ENCODE measurements around the gene RMI2.

RMI2 gene

DNA sequence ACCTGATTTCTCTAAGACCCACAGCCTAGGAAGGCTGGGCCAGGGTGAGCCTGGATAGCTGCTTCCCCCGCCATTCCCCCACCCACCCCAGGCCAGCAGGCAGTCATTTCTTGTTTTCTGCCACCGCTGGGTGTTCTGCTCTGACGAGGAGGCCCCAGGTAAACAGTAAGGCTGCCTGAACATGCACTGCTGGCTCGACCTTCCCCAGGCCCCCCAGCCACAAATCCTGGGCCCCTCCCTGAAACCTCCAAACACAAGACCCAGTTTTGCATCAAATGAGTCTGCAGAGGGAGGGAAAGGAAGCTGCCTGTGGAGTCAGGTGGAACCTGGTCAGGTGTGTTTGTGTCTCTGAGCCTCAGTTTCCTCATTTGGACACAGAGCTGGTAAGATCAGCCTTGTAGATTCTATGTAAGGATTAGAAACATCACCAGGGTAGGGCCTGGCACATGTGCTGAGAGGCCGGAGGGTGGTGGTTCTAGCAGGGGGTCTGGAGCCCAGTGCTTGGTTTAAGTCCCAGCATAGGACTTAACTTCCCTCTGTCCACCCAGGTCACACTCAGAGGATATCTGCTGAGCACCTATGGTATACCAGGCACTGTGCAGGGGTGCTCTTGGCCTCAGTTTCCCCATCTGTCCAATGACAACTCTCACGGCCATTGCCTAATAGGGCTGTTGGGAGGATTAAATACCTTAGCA, 45.2 kb upstream of the RMI2 start:
- TF ChIP-seq, protein P1, sequence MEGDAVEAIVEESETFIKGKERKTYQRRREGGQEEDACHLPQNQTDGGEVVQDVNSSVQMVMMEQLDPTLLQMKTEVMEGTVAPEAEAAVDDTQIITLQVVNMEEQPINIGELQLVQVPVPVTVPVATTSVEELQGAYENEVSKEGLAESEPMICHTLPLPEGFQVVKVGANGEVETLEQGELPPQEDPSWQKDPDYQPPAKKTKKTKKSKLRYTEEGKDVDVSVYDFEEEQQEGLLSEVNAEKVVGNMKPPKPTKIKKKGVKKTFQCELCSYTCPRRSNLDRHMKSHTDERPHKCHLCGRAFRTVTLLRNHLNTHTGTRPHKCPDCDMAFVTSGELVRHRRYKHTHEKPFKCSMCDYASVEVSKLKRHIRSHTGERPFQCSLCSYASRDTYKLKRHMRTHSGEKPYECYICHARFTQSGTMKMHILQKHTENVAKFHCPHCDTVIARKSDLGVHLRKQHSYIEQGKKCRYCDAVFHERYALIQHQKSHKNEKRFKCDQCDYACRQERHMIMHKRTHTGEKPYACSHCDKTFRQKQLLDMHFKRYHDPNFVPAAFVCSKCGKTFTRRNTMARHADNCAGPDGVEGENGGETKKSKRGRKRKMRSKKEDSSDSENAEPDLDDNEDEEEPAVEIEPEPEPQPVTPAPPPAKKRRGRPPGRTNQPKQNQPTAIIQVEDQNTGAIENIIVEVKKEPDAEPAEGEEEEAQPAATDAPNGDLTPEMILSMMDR (IDR thresholded peaks at IDR 0.05; ENCODE audit: low read depth, low read length), result no peak
- no peak for DNase-seq (ENCODE audit: low read depth in 2 of 2)
- H3K4me3 ChIP-seq (replicated peaks in 1 of 2; ENCODE audit: low read depth in 2 of 2, low read length in 2 of 2), result no peak overlapping the region

DNA sequence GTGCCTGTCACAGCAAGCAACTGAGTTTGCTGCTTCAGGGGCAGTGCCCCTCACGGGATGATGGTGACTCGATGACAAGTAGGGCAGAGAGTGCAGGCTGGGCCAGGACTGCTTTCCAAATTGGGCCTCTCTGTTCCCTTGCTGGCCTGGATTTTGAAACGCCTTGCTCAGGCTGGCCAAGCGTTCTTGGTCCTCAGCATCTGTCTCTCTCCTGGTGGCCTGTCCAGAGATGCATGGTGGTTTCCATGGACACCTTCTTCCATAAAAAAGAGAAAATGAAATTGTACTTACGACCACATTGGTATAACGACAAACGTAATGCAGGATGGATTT, 44.7 kb upstream of the RMI2 start:
- no peak for DNase-seq (ENCODE audit: low read depth in 2 of 2)
- H3K4me3 ChIP-seq (replicated peaks in 1 of 2; ENCODE audit: low read depth in 2 of 2, low read length in 2 of 2), result no peak overlapping the region
- TF ChIP-seq, protein P1 (IDR thresholded peaks at IDR 0.05; ENCODE audit: low read depth, low read length), result no peak

DNA sequence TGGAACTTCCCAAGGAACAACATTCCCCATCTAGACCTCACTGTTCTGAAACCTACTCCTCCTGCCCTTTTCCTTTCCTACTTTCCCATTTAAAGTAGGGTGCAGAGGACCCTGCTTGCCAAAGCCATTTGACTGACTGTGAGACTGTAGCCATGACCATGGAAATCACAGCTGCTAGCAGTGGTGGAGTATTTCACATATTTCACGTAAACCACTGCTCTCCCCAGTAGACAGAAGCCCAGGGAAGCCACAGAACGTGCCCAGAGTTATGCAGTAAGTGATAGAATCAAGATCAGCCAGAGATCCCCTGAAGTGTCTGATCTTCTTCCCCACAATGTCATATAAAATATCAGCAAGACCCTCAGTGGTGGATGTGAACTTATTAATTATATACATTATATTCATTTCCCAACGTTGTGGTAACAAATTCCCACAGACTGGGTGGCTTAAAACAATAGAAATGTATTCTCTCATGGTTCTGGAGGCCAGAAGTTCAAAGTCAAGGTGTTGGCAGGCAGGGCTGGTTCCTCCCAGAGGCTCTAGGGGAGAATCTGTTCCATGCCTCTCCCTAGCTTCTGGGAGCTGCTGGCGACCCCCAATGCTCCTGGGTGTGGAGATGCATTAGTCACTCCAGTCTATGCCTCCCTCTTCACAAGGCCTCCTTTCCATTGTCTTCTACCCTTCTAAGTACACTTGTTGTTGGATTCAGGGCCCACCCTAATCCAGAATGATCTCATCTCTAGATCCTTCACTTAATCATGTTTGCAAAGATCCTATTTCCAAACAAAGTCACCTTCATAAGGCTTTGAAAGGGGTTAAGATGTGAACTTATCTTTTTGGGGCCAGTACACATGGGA, 43.4 kb upstream of the RMI2 start:
- TF ChIP-seq, protein P1 (IDR thresholded peaks at IDR 0.05; ENCODE audit: low read depth, low read length), result no peak
- no peak for DNase-seq (ENCODE audit: low read depth in 2 of 2)
- H3K4me3 ChIP-seq (replicated peaks in 1 of 2; ENCODE audit: low read depth in 2 of 2, low read length in 2 of 2), result no peak overlapping the region

DNA sequence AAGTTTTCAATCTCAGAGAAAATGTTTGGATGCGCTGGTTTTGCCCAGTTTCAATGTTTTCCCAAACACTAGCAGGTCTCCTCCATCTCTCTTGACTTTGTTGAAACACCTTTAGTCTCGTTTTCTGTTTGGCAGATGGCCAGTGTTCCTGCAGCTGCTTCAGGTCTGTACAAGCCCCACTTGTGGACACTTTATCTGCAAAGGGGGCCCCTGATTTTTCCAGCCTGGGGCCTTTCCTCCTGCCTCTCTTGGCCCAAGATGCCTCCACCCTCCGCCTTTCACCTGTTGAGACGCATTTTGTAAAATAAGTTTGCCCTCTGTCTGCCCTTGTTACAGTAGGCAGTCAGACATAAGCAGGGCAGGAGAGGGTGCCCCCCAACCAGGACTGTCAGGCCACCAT, 42.3 kb upstream of the RMI2 start:
- TF ChIP-seq, protein P1 (IDR thresholded peaks at IDR 0.05; ENCODE audit: low read depth, low read length), result no peak
- no peak overlapping the region for H3K4me3 ChIP-seq (replicated peaks in 1 of 2; ENCODE audit: low read depth in 2 of 2, low read length in 2 of 2)
- no peak for DNase-seq (ENCODE audit: low read depth in 2 of 2)

DNA sequence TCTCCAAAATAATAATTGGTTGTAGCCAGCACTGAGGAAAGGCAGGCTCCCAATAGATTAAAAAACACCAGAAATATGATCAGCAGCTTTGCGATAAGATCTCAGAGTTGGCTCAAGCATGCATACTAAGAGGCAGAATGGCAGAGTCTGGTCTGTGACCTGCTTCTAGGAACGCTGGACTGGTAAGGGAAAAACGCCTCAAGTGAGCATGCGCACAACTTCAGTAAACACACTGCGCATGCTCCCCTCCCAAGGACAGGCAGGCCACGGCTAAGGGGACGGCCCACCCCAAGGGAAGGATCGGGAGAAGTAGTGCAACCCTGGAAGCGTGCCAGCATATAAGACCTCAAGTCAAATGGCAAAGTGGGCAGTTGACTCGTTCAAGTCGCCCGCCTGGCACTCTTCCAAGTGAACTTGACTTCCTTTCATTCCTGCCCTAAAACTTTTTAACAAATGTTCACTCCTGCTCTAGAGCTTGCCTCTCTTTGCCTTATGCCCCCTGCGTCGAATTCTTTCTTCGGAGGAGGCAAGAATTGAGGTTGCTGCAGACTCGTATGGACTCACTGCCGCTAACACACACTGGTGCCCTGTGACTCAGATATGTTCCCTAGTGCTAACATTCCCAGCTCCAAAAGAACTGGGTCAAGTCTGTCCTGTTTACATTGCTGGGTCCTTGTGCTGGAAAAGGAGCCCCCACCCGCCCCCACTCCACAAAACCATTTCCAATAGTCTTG, 41.7 kb upstream of the RMI2 start:
- DNase-seq (ENCODE audit: low read depth in 2 of 2), result no peak
- TF ChIP-seq, protein P1 (IDR thresholded peaks at IDR 0.05; ENCODE audit: low read depth, low read length), result no peak
- no peak overlapping the region for H3K4me3 ChIP-seq (replicated peaks in 1 of 2; ENCODE audit: low read depth in 2 of 2, low read length in 2 of 2)

DNA sequence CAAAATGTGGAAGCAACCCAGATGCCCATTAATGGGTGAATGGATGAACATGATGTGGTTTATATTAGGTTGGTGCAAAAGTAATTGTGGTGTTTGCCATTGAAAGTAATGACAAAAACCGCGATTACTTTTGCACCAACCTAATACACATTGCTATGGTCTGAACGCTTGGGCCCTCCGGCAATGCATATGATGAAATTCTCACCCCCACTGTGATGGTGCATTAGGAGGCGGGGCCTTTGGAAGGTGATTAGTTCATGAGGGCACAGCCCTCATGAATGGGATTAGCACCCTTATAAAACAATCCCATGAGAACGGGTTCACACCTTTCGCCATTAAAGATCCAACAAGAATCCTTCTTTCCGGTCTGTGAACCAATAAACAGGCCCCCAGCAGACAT, 38.9 kb upstream of the RMI2 start:
- H3K4me3 ChIP-seq (replicated peaks in 1 of 2; ENCODE audit: low read depth in 2 of 2, low read length in 2 of 2), result no peak overlapping the region
- DNase-seq (ENCODE audit: low read depth in 2 of 2), result no peak
- TF ChIP-seq, protein P1 (IDR thresholded peaks at IDR 0.05; ENCODE audit: low read depth, low read length), result no peak
